RKO (cell line): Measurements from ENCODE around the gene CCL8.
"Not testable (repeated sequence)": the region's sequence is repeated elsewhere in the genome, so short reads cannot be mapped to it uniquely, and the experiment has no call there.

ENCODE experiments used
- DNase-seq: peaks from one replicate; pipeline ENCODE4 v3.0.0-alpha.2; 2016; ENCODE audit warnings: low spot score

CCL8 gene

DNA sequence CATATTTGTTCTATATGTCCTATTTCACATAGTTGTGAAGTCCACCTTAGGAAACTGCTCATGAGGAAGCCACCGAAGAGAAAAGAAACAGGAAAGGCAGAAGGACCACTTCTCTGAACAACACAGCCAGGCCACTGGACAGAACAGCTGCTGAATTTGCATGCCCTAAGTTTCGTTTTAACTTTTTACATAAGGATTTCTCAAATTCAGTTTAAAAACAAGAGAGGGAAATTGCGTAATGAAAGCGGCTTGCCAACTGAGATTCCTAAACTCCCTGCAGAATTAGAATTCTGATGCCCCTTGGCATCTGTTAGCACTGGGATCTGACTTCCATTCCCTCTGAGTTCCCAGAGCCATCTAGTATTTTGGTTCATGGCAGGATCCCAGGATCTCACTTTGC lies 5.0 kb upstream of the CCL8 start:
- no peak for DNase-seq

DNA sequence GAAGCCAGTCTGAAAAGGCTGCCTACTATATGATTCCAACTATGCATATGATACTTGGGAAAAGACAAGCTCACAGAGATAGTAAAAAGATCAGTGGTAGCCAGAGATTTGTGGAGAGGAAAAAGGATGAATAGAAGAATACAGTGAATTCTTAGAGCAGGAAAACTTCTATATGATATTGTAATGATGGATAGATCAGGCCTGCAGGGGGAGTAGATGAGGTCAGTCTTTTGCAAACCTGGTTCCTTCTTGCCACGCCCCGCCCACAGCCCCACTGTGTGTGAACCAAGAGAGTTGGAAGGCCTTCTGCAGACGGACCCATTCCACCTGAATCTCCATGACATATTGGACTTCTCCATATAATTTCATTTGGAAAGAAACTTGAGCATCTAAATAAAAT lies 761 bp upstream of the CCL8 start:
- peak; percentile 1 for DNase-seq

DNA sequence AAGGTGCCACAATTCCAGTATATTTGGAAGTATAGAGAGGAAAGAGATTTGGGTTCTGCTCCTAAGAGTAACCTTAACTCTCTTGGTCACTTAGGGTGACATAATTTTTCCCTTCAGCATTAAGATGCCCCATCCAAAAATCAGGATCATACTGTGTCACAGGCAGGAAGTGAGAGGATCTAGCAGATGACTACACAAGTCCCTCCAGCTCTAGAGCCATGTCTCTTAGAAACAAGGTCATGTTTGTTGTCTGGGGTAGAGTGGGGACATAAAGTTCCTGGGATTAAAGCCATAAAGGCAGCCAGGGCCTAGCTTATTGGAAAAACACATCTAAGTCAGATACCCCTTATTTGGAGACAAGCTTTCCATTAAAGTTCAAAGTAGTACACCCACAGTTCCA lies 2.7 kb downstream of the CCL8 start:
- no peak for DNase-seq

DNA sequence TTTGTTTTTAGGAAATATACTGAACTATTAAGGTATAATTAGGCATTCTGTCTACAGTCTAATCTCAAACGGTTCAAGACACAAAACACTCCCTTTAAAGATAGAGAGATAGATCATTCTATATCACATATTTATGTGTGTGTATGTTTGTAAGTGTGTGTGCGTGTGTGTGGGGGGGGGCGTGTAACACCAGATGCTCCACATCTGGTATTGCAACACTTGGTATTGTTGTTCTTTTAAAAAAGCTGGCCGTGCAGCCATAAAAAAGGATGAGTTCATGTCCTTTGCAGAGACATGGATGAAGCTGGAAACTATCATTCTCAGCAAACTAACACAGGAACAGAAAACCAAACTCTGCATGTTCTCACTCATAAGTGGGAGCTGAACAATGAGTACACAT lies 8.3 kb downstream of the CCL8 start:
- DNase-seq: not testable (repeated sequence)

DNA sequence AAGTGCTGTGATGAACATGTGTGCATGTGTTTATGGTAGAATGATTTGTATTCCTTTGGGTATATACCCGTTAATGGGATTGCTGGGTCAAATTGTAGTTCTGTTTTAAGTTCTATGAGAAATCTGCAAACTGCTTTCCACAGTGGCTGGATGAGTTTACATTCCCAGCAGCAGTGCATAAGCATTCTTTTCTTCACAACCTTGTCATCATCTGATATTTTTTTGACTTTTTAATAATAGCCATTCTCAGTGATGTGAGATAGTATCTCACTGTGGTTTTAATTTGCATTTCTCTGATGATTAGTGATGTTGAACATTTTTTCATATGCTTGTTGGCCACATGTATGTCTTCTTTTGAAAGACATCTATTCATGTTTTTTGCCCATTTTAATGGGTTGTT lies 18.5 kb downstream of the CCL8 start:
- no peak for DNase-seq

DNA sequence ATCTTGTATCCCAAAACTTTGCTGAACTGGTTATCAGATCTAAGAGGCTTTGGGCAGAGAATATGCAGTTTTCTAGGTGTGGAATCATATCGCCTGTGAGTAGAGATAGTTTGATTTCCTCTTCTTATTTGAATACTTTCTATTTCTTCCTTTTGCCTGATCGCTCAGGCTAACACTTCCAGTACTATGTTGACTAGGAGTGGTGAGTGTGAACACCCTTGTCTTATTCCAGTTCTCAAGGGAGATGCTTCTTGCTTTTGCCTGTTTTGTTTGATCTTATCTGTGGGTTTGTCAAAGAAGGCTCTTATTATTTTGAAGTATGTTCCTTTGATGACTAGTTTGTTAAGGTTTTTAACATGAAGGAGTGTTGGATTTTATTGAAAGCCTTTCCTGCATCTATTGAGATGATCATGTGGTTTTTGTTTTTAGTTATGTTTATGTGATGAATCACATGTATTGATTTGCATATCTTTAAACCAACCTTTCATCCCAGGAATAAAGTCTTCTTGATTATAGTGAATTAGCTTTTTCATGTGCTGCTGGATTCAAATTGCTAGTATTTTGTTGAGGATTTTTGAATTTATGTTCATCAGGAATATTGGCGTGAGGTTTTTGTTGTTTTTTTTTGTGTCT lies 20.0 kb downstream of the CCL8 start:
- DNase-seq: no peak

DNA sequence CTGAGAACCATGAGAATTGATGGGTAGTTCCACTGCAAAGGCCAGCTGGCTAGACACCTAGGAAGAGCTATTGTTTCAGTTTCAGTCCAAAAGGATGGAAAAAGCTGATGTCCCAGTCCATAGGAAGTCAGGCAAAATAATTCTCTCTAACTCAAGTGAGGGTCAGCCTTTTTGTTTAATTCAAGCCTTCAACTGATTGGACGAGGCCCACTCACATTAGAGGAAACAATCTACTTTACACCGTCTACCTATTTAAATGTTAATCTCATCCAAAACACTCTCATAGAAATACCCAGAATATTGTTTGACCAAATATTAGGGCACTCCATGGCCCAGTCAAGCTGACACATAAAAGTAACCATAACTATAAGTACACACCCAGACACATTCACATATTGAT lies 22.7 kb downstream of the CCL8 start:
- DNase-seq: no peak

DNA sequence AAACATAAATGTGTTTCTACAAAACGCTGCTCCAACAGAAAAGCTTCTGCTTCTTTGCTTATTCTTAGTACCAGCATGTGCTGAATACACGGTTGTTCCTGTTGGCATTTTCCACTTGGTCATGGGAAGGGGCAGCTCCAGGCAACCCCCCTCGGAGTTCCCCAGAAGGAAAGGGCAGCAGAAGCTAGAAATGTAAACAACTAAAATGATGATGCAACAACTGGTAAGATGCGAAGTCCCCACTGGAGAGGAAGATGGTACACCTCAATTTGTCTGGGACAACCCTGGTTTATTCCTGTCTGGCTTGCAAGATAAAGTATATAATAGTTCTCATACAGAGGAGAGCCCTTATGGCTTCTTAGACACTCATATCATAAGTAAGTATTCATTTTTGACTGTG lies 27.8 kb downstream of the CCL8 start:
- no peak for DNase-seq

DNA sequence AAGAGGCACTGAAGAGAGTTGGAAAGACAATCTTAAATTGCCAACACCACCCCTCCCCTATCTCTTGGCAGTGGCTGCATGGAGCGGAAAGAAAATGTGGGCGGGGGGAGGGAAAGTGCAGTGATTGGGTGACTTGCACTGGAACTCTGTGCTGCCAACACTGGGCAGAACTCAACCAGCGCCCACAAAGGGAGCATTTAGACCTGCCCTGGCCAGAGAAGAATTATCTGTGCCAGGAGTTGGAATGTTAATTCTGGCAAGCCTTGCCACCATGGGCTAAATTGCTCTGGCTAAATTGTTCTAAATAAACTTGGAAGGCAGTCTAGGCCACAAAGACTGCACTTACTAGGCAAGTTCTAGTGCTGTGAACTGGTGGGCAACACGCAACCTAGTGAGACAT lies 30.5 kb downstream of the CCL8 start:
- no peak for DNase-seq

DNA sequence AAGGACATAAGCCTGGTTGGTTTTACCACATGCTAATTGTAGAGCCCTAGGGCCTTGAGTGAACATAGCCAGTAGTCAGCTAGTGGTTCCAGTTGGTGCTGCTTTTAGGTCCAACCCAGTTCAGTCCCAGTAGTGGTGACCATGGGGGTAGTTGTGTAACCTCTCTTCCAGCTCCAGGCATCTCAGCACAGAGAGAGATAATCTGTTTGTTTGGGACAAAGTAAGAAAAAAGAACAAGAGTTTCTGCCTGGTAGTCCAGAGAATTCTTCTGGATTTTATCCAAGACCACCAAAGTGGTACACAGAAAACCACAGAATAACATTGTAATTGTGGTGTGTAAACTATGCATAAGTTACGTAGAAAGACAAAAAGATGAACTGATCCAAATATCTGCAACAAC lies 31.9 kb downstream of the CCL8 start:
- no peak for DNase-seq

DNA sequence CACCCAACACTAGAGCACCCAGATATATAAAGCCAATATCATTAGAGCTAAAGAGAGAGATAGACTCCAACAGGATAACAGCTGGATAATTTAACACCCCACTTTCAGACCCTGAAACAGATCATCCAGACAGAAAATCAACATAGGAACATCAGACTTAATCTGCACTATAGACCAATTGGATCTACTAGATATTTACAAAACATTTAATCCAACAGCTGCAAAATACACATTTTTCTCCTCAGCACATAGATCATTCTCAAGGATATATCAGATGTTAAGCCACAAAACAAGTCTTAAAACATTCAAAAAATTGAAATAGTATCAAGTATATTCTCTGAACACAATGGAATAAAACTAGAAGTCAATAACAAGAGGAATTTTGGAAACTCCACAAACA lies 33.0 kb downstream of the CCL8 start:
- no peak for DNase-seq

DNA sequence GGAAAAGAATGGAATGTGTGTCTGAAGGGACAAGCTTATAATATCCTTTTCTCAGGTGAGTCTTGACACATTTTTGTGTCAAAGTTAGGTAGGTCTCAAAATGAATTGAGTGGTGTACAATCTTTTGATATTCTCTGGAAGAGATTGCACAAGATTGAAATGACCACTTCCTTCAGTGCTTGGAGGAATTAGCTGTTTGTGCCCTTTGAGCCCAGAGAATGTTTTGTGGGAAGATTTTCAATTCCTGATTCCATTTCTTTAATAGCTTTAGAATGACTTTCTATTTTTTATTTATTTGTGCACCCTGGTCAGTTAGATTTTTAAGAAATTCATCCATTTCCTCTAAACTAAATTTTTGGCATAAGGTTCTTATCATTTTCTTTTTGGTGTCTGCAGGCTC lies 35.4 kb downstream of the CCL8 start:
- DNase-seq: no peak

DNA sequence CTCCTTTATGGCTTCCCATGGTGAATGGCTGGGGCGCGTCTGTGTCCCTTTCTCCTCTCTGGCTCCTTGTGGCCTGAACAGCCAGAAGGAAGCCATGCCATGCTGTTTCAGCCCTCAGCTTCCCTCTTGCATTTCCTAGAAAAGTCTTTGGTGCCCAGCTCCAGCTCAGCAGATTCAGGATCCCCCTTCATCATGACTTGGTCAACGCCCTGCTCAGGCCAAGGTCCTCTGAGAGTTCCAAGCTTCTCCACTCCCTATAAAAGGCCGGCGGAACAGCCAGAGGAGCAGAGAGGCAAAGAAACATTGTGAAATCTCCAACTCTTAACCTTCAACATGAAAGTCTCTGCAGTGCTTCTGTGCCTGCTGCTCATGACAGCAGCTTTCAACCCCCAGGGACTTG lies 37.0 kb downstream of the CCL8 start, which contains the start of gene CCL13:
CCL13 (plus strand) TSS at position 287 of the 400 bp plus-strand sequence; CDS start at position 334, 47 bp downstream.
- no peak for DNase-seq

DNA sequence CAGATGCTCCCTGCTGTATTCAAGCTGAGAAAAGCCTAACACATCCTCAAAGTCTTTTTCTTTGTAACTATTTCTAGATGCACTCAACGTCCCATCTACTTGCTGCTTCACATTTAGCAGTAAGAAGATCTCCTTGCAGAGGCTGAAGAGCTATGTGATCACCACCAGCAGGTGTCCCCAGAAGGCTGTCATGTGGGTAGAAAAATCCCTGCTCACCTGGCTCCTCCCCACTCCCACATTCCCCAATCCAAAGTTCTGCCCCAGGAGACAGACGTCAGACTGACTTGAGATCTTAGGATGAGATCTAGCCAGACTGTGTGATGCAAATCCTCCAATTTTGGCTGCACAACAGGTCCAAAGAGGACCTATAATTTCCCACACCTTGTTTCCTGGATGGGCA lies 38.2 kb downstream of the CCL8 start:
- no peak for DNase-seq

DNA sequence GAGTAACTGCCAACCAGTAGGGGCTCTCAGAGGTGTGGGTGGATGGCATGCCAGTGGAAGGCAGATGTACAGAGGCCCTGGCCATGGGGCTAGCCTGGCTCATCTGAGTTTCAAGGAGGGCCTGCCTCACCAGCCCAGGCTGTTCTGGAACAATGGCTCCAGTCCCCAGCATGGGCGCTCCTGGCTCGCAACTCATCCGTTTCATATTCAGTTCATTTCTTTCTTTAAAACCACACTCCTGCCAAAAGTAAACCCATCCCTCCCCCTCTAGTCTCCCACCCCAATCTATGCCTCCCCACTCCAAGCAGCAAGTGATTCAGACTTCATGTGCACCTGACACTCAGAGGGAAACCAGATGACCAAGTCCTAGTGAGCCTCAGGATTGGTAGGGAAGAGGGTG lies 39.4 kb downstream of the CCL8 start:
- DNase-seq: no peak

DNA sequence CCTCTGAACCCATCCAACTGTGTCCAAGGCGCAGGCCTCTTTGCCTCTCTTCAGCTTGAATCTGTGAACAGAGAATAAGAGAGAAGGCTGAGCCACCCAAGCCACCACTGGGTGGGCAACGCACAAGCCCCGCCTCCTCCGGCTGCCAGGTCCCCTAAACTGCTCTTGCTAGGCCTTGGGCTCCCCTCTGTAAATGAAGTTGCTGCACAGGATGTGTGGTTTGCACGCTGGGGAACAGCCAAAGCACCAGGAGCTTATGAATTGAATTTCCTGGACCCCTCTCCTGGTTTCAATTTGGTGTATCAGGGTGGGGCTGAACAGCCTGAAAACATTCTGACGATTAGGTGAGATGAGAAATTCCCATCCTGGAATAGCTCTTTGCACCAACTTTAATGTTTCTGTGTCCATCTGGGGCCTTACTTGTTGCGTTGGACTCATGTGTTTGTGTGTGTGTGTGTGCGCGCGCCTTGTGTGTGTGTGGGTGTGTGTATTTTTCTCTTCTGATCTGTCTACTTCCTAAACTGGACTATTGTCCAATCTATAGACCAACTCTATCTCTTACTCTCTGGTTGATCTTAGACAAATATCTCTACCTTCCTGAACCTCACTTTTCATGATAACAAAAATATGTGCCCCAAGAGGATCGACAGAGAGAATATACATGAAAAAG lies 41.5 kb downstream of the CCL8 start:
- no peak for DNase-seq

DNA sequence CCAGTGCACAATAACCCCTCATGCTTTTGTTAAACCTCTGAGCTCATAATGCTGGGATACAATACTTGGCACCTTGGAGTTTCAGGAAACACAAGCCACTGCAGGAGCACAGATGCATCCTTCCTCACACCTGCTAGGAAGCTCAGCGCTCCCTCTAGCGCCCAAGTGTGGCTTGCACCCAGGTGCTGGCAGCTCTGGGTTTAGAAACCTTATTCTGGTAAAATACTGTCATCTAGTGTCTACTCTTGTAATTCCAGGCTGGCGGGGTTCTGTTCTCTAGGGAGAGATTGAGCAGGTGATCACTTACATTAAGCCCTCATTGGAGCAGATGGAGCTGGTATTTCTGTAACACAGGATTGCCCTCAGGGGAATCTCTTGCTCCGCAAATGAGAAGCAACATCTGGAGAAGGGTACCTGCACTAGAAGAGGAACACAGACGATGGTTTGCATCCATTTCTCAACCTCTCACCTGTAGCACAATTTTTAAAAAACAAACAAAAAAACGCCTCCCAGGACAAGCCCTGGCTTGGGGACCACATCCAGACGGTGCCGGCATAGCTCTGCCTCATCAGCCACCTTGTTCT lies 42.3 kb downstream of the CCL8 start:
- peak; percentile 81 for DNase-seq

DNA sequence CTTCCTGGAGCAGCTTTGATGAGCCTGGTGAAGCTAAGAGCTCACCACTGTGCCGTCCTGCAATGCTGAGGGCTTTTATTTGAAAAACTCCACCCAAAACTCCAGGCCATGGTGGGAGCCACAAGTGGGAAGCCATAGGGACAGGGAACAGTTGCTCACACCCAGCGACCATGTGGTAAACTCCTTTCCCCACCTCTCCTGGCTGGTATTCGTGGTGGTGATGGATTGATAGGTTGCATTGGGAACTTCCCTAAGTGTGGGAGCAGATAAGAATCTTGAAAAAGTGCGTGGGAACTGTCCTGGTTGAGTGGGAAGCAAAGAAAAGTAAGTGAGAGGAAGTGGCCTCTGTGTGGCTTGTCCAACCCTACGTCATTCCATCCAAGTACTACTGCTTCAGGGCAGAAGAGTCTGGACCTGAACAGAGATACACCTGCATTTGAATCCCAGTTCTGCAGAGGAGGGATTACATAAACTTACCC lies 44.0 kb downstream of the CCL8 start, which contains the start of gene CCL1:
CCL1 (minus strand) TSS at position 51 of the 479 bp plus-strand sequence. CDS start 72 bp downstream, outside the sequence.
- DNase-seq: no peak

DNA sequence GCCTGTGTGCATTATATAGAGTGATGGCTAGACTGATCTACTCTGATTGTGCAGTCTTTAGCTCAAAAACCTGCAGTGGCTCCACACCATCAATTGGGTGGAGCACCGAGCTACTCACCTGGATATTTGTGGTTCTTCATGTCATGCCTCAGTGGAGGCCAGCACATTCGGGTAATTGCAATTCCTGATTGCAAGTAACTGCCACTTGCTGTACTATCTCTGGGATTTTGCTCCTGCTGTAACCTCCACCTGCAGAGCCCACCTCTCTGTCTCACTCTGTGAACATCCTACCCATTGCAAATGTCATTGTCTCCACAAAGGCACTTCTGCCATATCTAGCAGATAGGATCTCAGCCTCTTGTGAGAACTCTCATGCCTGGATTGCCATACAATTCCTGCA lies 45.5 kb downstream of the CCL8 start:
- DNase-seq: no peak

DNA sequence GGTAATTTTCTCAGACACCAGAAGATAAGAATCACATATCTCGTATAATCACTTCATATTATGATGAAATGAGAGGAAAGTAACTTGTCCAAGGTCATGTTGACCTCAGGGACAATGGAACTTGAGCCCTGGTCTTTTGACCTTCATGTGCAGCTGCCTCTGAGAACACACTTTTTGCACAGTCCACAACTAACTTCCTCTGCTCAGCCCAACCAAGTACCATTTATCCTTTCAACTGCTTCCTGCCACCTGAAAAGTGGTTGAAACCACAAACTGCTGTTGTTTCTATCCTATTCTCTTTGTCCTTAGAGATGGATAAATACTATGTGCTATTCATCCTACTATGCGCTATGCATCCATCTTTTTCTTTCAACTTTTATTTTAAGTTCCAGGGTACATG lies 46.1 kb downstream of the CCL8 start:
- no peak for DNase-seq

DNA sequence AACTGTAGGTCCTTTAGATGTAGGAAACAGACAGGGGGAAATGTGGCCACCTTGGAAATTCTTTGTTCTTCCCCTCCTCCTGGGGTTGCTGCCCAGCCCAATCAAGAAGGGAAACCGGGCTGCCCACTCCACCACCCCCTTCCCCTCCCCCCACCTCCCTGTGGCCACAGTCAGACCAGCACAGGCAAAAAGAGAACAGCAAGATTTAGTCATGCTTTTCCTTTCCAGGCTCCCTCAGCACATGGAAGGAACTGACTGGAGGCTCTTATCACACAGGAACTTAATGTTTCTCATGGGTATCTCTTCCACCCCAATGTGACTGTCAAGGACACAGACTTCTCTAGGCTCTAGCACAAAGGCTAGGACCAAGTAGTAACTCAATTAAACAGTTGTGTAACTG lies 46.8 kb downstream of the CCL8 start:
- DNase-seq: no peak

DNA sequence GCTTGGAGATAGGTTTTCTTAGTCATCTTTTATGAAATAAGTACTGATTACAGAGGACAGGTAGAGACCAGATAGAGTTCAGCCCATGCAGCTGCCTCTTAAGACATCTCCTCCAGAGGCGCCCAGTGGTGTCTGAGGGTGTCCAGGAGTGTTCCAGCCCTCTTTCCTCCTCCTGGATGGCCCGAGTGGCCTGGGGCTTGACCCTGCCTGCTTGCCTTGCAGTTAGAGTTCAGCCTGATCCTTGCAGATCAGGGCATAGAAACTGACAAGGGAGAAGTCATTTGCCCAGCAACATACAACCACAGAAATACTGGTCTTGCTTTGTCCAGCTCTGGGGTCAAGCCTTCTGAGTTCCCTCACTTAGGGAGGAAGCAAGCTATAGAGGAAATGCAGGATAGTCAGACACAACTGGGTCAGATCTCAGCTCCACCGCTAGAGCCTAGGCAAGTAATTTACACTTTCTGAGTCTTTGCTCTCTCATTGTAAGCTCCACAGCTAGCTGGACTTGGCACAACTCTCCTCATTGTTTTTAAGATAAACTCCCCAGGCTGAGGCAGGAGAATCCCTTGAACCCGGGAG lies 47.4 kb downstream of the CCL8 start:
- no peak for DNase-seq
